Left lobe of liver (tissue), 2 donors: Measurements from ENCODE around the gene ARTN. TPM values are rescaled to one million over a fixed set of nuclear protein-coding genes. Genes with fewer than 3 reads are reported as not detected.

ENCODE experiments used
- ATAC-seq: fragments of 200-7000 bp; cut with Tn5 transposase; one replicate; pipeline ENCODE4 v1.9.1; 2020; ENCODE audit warnings: mild to moderate bottlenecking, moderate library complexity
- DNase-seq: peaks from one replicate; pipeline ENCODE4 v3.0.0-alpha.2; 2020; ENCODE audit warnings: low spot score
- total RNA-seq: library from RNA; stranded (reverse); gene quantifications from one replicate; pipeline ENCODE4 v1.2.1, GENCODE V29; 2021
- donor health status: DM: no; HTN: no; CAD: no; lungs with moderate emphysema.
- donor health status: DM: no; HTN: yes; CAD: no.

Gene ARTN
- total RNA-seq, 1 donor from 2014 or later = 0.58 TPM

- DNase-seq = no peak
- ATAC-seq = no peak
Observed at GRCh38 chr1:43924516-43924915, 9.1 kb upstream of the ARTN start.

GRCh38 chr1:43925846-43926245, 7.8 kb upstream of the ARTN start:
- ATAC-seq (no peak), DNase-seq (no peak)

GRCh38 chr1:43930168-43930948, 3.2 kb upstream of the ARTN start:
- no peak for DNase-seq
- ATAC-seq = peak; percentile 52

- DNase-seq = no peak
- ATAC-seq = no peak
Observed at GRCh38 chr1:43930949-43931275, 2.7 kb upstream of the ARTN start.

- DNase-seq = no peak
- no peak for ATAC-seq
Observed at GRCh38 chr1:43931711-43932660, 1.6 kb upstream of the ARTN start.

GRCh38 chr1:43932786-43933385, 715 bp upstream of the ARTN start:
- ATAC-seq = no peak
- DNase-seq = no peak

GRCh38 chr1:43934101-43934985, 742 bp downstream of the ARTN start:
- ATAC-seq (peak; percentile 79), DNase-seq (peak; percentile 66)

GRCh38 chr1:43934986-43935324, 1.4 kb downstream of the ARTN start:
- no peak for ATAC-seq
- no peak for DNase-seq

GRCh38 chr1:43935711-43936427, 2.3 kb downstream of the ARTN start:
- DNase-seq = no peak
- no peak for ATAC-seq

GRCh38 chr1:43936431-43937151, 3.0 kb downstream of the ARTN start:
- ATAC-seq (peak; percentile 54), DNase-seq (no peak)

- DNase-seq (no peak), ATAC-seq (no peak)
Observed at GRCh38 chr1:43937179-43937865, 3.7 kb downstream of the ARTN start.

GRCh38 chr1:43938383-43938782, 4.8 kb downstream of the ARTN start:
- ATAC-seq (no peak), DNase-seq (no peak)

GRCh38 chr1:43938892-43939587, 5.4 kb downstream of the ARTN start:
- DNase-seq = no peak
- ATAC-seq = no peak

GRCh38 chr1:43942411-43942810, 8.8 kb downstream of the ARTN start:
- ATAC-seq (no peak), DNase-seq (no peak)

- ATAC-seq (no peak), DNase-seq (no peak)
Observed at GRCh38 chr1:43944860-43945259, 11.3 kb downstream of the ARTN start.

- ATAC-seq = no peak
- no peak for DNase-seq
Observed at GRCh38 chr1:43945674-43946235, 12.2 kb downstream of the ARTN start.

GRCh38 chr1:43946236-43947060, 12.8 kb downstream of the ARTN start, which contains the start of gene IPO13:
TSS of gene IPO13 (plus strand) at chr1:43946950. CDS start at chr1:43947601, 651 bp downstream.
- ATAC-seq (peak; percentile 96), DNase-seq (peak; percentile 97)
